Effector CD8-positive, alpha-beta T cell (primary cell): Measurements from ENCODE around the gene GPR39.
"Not testable (repeated sequence)": the region's sequence is repeated elsewhere in the genome, so short reads cannot be mapped to it uniquely, and the experiment has no call there.

ENCODE experiments used
- DNase-seq: peaks from one replicate; lab custom pipeline; 2025; lab: John Stamatoyannopoulos, UW

GPR39 gene

DNA sequence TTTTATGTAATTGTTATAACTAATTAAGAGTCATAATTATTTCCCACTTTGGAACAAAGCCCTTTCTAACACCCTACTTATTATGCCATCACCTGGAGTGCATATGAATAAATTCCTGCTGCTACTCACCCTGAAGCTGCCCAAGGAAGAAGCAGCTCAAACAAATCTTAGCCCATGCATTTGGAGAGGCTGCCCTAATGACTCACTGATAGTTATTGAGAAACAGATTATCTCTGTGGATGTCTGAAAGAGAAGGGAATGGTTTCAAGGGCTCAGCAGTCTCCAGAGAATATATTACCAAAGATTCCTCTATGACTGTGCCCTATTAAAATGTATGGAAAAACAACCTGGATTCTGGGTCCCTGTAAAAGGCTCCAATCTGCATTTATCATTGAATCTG, 81.0 kb downstream of the GPR39 start:
- DNase-seq: no peak

DNA sequence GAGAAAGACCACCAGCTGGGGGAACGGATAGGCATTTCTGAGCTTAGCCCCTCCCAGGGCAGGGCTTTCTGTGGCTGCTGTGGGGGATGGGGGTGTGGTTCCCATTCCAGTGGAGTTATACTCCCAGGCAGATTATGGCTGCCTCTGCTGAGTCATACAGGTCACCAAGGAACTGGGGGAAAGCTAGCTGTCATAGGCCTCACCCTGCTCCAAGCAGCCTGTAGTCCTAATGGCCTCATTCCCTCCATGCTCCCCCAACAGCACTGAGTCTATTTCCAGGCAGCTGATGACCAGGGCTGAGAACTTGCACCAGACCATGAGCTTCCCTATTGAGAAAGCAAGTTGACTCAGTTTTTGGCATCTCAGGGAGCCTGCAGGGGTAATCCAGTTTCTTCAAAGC, 87.1 kb downstream of the GPR39 start:
- no peak for DNase-seq

GRCh38 chr2:132515010-132515409, 98.4 kb downstream of the GPR39 start:
- DNase-seq: no peak

GRCh38 chr2:132517386-132517785, 100.8 kb downstream of the GPR39 start:
- DNase-seq: no peak

- no peak for DNase-seq
Observed at GRCh38 chr2:132518302-132518701, 101.7 kb downstream of the GPR39 start.

GRCh38 chr2:132519566-132519965, 103.0 kb downstream of the GPR39 start:
- no peak for DNase-seq

DNA sequence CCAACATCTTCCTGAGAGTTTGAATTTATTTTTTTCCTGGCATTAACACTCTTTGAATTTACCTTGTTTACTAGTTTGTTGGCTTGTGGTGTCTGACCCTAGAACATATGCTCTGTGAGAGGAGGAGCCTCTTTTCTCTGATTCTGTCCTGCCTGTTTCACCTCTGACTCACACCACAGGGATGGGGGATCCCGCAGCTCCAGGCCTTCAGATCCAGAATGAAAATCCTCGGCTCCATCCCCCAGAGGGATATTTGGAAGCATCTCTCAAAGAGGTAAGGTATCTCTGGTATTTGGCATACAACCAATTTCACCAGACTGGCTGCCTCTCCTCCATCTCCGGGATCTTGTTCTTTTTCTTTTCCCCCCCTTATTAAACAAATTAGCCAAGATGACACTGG, 104.7 kb downstream of the GPR39 start:
- DNase-seq: no peak

GRCh38 chr2:132522901-132523300, 106.3 kb downstream of the GPR39 start:
- no peak for DNase-seq

DNA sequence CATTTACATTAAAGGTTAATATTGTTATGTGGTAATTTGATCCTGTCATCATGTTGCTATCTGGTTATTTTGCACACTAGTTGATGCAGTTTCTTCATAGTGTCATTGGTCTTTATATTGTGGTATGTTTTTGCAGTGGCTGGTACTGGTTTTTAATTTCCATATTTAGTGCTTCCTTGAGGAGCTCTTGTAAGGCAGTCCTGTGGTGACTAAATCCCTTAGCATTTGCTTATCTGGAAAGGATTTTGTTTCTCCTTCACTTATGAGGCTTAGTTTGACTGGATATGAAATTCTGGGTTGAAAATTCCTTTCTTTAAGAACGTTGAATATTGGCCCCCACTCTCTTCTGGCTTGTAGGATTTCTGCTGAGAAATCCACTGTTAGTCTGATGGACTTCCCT, 120.5 kb downstream of the GPR39 start:
- not testable (repeated sequence) for DNase-seq

GRCh38 chr2:132538331-132538855, 121.8 kb downstream of the GPR39 start:
- no peak for DNase-seq

- DNase-seq: no peak
Observed at GRCh38 chr2:132540166-132540565, 123.6 kb downstream of the GPR39 start.

DNA sequence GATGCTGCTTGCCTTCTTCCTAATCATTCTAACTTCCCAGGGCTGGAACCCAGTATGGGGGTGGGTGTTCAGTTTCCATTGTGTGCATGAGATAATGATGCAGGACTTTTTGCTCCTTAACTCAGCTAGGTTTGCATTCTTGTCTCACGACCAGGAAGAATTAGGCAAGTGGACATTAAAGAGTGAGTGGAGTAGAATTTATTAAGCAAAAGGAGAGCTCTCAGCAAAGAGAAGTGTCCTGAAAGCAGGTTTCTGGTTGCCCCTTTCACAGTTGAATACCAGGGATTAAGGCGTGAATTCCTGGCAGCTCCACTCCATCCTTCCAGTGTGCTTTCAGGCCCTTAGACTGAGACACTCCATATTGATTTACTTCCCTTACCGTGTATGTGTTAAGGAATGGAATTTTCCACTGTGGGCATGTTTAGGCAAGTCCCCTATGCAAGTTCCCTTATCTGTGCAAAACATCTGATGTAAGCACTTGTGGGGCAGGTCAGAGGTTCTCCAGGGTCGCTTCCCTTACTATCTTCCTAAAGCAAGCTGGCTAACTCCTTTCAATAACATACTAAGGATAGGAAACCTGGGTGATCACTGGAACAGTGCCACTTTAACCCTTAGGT, 126.5 kb downstream of the GPR39 start:
- DNase-seq: no peak

GRCh38 chr2:132544006-132544630, 127.5 kb downstream of the GPR39 start:
- no peak for DNase-seq

GRCh38 chr2:132547090-132547687, 130.6 kb downstream of the GPR39 start:
- DNase-seq: no peak

DNA sequence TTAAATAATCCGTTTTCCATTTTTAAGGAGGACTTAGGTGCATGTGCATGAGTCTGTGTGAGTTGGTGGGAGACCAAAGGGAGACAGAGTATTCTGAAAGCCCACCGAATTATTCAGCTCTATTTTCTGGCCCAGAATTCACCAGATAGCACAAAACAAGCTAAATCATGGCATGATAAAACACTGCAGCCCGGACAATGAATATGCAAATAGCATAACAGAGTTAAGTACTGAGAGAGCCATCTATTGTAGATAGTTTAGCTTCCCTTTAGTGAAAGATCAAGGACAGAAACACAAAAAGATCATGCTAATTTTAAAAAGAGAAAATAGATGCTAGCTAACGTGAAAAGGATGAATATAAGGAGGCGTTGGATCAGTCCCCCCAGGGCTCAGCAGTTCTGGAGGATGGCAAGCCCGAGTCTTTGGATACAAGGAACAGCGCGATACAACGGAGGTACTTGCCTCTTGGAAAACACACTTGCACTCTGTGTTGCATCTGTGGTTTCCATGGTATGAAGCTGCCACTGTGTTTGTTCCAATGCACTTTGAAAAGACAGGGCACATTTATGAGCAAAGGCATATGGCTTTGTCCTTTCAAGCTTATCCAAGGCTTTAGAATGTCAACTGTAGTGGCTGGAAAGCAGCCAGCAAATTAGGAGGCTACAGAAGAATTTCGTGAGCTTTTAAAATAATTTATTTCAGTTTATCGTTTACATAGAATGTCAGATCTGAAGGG, 133.5 kb downstream of the GPR39 start:
- no peak for DNase-seq

DNA sequence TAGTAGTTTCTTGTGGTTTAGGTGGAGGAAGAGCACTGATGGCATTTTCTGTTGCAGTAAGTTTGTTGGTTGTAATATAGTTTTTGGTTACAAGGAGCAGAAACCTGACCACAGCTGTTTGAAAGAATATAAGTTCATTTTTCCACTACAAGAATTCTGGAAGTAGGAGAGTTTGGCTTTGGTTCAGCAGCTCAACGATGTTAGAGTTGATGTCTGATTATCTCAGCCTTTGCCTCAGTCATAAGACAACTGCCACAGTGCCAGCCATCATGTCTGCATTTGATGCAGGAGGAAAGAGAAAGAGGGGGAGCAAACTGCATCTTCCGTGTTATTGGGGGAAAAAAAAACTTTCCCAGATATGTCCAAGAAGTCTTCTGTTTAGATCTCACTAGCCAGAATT, 134.3 kb downstream of the GPR39 start:
- no peak for DNase-seq

DNA sequence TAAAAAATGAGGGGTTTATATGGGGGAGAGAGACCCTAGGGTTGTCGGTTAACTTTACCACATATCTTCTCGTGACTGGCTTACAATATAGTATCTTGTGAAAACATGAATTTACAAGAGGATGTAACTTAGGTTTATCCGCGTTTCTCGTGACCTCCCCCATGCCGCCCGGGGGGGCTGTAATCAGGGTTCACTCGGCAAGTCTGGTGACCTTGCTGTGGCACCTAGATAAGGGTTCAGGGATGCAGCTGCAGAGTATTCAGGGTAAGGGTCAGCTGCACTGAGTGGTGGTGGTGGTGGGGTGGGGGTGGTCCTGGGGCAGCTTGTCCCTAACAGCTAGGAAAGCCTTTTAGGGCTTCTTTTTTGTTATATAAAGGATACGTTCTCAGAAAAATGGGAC, 141.1 kb downstream of the GPR39 start:
- DNase-seq: no peak

- DNase-seq: no peak
Observed at GRCh38 chr2:132559326-132559725, 142.7 kb downstream of the GPR39 start.

- DNase-seq: no peak
Observed at GRCh38 chr2:132559921-132560320, 143.3 kb downstream of the GPR39 start.

- DNase-seq: no peak
Observed at GRCh38 chr2:132560562-132560961, 144.0 kb downstream of the GPR39 start.

- no peak for DNase-seq
Observed at GRCh38 chr2:132562245-132562644, 145.6 kb downstream of the GPR39 start.

DNA sequence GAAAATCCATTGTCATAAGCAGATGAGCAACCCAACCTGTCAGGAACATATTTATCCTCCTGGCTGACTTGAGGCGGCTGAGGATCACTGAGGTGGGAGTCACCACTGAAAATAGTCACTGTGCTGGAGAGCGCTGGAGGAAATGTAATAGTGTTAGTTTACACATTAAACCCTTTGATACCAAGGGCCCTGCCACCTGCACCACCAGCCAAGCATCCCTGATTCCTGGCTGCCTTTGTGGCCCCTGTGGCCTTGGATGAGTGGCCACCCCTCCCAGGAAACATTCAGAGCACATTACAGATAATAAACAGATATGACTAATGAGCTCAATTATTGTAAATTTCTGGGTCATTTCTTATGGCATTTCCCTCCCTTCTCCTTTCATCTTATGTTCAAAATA, 147.5 kb downstream of the GPR39 start:
- DNase-seq: no peak

GRCh38 chr2:132566379-132566778, 149.8 kb downstream of the GPR39 start:
- DNase-seq: no peak
